ENCODE data around the gene FAM240B.
A peak's percentile ranks its signal among the peaks of the same experiment; 100 is the strongest.

The FAM240B gene

GRCh38 chr9:38668791-38669466 lies 51.0 kb downstream of the FAM240B start:
- no peak for DNase-seq (ENCODE audit: low read depth)

- DNase-seq (ENCODE audit: low read depth): peak; percentile 48
These were observed 57.0 kb downstream of the FAM240B start for GRCh38 chr9:38662763-38663593.

GRCh38 chr9:38659538-38659937 lies 60.4 kb downstream of the FAM240B start:
- no peak for DNase-seq (ENCODE audit: low read depth)

- no peak for DNase-seq (ENCODE audit: low read depth)
These were observed 63.0 kb downstream of the FAM240B start for GRCh38 chr9:38656896-38657295.

- no peak for DNase-seq (ENCODE audit: low read depth)
These were observed 67.4 kb downstream of the FAM240B start for GRCh38 chr9:38652486-38652885.

- DNase-seq (ENCODE audit: low read depth): no peak
These were observed 67.9 kb downstream of the FAM240B start for GRCh38 chr9:38652044-38652443.

- no peak for DNase-seq (ENCODE audit: low read depth)
These were observed 68.4 kb downstream of the FAM240B start for GRCh38 chr9:38651400-38652042.

- DNase-seq (ENCODE audit: low read depth): no peak
These were observed 69.4 kb downstream of the FAM240B start for GRCh38 chr9:38650564-38650963.

- no peak for DNase-seq (ENCODE audit: low read depth)
These were observed 70.1 kb downstream of the FAM240B start for GRCh38 chr9:38649731-38650363.

GRCh38 chr9:38644601-38645000 lies 75.3 kb downstream of the FAM240B start:
- DNase-seq (ENCODE audit: low read depth): peak; percentile 31

Data from amniotic epithelial cell (primary cell).